IMR-90 (cell line): ENCODE results near the gene IKZF4. TPM values are rescaled to one million over a fixed set of nuclear protein-coding genes. Genes with fewer than 3 reads are reported as not detected.

ENCODE experiments used
- ATAC-seq: fragments of 200-7000 bp; cut with Tn5 transposase; 2 replicates; pipeline ENCODE4 v1.9.1; 2020; ENCODE audit warnings: low read depth, mild to moderate bottlenecking, moderate library complexity
- BruUV-seq: library from RNA; stranded (reverse); fragments of 400-500 nt; replicated peaks from 2 replicates; lab custom pipeline; 2021; lab: Mats Ljungman, UMichigan
- CTCF ChIA-PET: fragments of 300-600 bp; formaldehyde crosslinking; extraction: SDS; loops from one replicate; lab custom pipeline; 2021; ENCODE audit warnings: antibody characterized with exemption; lab: Yijun Ruan, JAX
- POLR2A ChIA-PET: fragments of 300-600 bp; sonication (Branson Sonifier 250); formaldehyde crosslinking; loops from one replicate; lab custom pipeline; 2022; ENCODE audit warnings: antibody characterized with exemption; ENCODE audit not compliant: unreplicated experiment; lab: Charles Lee
- DNase-seq: peaks from one replicate; pipeline ENCODE4 v3.0.0; 2013
- H2AFZ ChIP-seq: replicated peaks from 2 replicates; pipeline ENCODE3; 2013; ENCODE audit warnings: low read length, mild to moderate bottlenecking; ENCODE audit not compliant: poor library complexity
- H2AK5ac ChIP-seq: 2 replicates; pipeline ENCODE4 v1.6.1; 2013; ENCODE audit warnings: low read depth, low read length, inconsistent platforms
- H2AK9ac ChIP-seq: replicated peaks from 2 replicates; pipeline ENCODE3; 2013; ENCODE audit warnings: mild to moderate bottlenecking, low read depth, low read length, moderate library complexity; ENCODE audit not compliant: poor library complexity
- H2BK120ac ChIP-seq: 2 replicates; pipeline ENCODE4 v1.6.1; 2013; ENCODE audit warnings: low read depth, low read length, inconsistent platforms
- H2BK15ac ChIP-seq: 3 replicates; pipeline ENCODE4 v1.6.1; 2013; ENCODE audit warnings: low read depth, low read length, inconsistent platforms
- H2BK20ac ChIP-seq: 2 replicates; pipeline ENCODE4 v1.6.1; 2013; ENCODE audit warnings: low read depth, mild to moderate bottlenecking, inconsistent platforms, low read length, moderate library complexity
- H2BK5ac ChIP-seq: 2 replicates; pipeline ENCODE4 v1.6.1; 2013; ENCODE audit warnings: mild to moderate bottlenecking, low read depth, low read length, inconsistent platforms; ENCODE audit not compliant: poor library complexity, severe bottlenecking
- H3K14ac ChIP-seq: replicated peaks from 2 replicates; pipeline ENCODE4 v1.6.1; 2013; ENCODE audit warnings: low read depth, low read length, inconsistent platforms
- H3K18ac ChIP-seq: 2 replicates; pipeline ENCODE4 v1.6.1; 2013; ENCODE audit warnings: low read depth, low read length, control low read depth
- H3K23ac ChIP-seq: 2 replicates; pipeline ENCODE4 v1.6.1; 2013; ENCODE audit warnings: low read depth, low read length, inconsistent platforms
- H3K27ac ChIP-seq: 2 replicates; pipeline ENCODE4 v1.5.1; 2013; ENCODE audit warnings: mild to moderate bottlenecking, control low read depth, low read length; ENCODE audit not compliant: insufficient read depth
- H3K27me3 ChIP-seq: 2 replicates; pipeline ENCODE4 v1.6.1; 2013; ENCODE audit warnings: low read length; ENCODE audit not compliant: control insufficient read depth, insufficient read depth
- H3K36me3 ChIP-seq: 2 replicates; pipeline ENCODE4 v1.6.1; 2013; ENCODE audit warnings: low read length, mixed read lengths; ENCODE audit not compliant: control insufficient read depth, insufficient read depth
- H3K4ac ChIP-seq: 2 replicates; pipeline ENCODE4 v1.6.1; 2013; ENCODE audit warnings: low read depth, low read length, inconsistent platforms
- H3K4me1 ChIP-seq: 2 replicates; pipeline ENCODE4 v1.6.1; 2013; ENCODE audit warnings: low read length, mixed read lengths; ENCODE audit not compliant: control insufficient read depth, insufficient read depth
- H3K4me2 ChIP-seq: 2 replicates; pipeline ENCODE4 v1.6.1; 2013; ENCODE audit warnings: low read depth, mild to moderate bottlenecking, control low read depth, low read length, moderate library complexity
- H3K4me3 ChIP-seq: 2 replicates; pipeline ENCODE4 v1.5.1; 2013; ENCODE audit warnings: low read depth, mild to moderate bottlenecking, control low read depth, low read length, moderate library complexity; ENCODE audit not compliant: insufficient read depth
- H3K56ac ChIP-seq: 2 replicates; pipeline ENCODE4 v1.6.1; 2013; ENCODE audit warnings: low read length, inconsistent platforms; ENCODE audit not compliant: insufficient read depth; ENCODE audit errors: extremely low read depth
- H3K79me1 ChIP-seq, 2 experiments: 2 replicates each; pipeline ENCODE4 v1.6.1; 2013; ENCODE audit warnings: low read length in 2 of 2, inconsistent platforms in 1 of 2, low read depth in 1 of 2
- H3K9ac ChIP-seq: 2 replicates; pipeline ENCODE4 v1.6.1; 2013; ENCODE audit warnings: low read depth, low read length, control low read depth
- H3K9me1 ChIP-seq: 2 replicates; pipeline ENCODE4 v1.6.1; 2013; ENCODE audit warnings: low read length, inconsistent platforms; ENCODE audit not compliant: insufficient read depth
- H3K9me3 ChIP-seq: 2 replicates; pipeline ENCODE4 v1.6.1; 2013; ENCODE audit warnings: low read length; ENCODE audit not compliant: control insufficient read depth, insufficient read depth
- H4K20me1 ChIP-seq: 2 replicates; pipeline ENCODE4 v1.6.1; 2013; ENCODE audit warnings: low read length, inconsistent platforms; ENCODE audit not compliant: insufficient read depth
- H4K5ac ChIP-seq: 2 replicates; pipeline ENCODE4 v1.6.1; 2013; ENCODE audit warnings: mild to moderate bottlenecking, low read depth, low read length, control low read depth
- H4K8ac ChIP-seq, 2 experiments: 2 replicates each; pipeline ENCODE4 v1.6.1; 2013; ENCODE audit warnings: low read depth in 2 of 2, low read length in 2 of 2, control low read depth in 1 of 2, inconsistent platforms in 1 of 2
- H4K91ac ChIP-seq: 2 replicates; pipeline ENCODE4 v1.6.1; 2013; ENCODE audit warnings: low read depth, low read length, inconsistent platforms; ENCODE audit not compliant: insufficient read depth
- BHLHE40 ChIP-seq: fragments of 150-350 bp; IDR thresholded peaks from 2 replicates; pipeline ENCODE4 v1.6.1; 2016; ENCODE audit warnings: mild to moderate bottlenecking, low read depth, low read length
- CEBPB ChIP-seq: IDR thresholded peaks from 2 replicates; pipeline ENCODE4 v1.6.1; 2012; ENCODE audit warnings: low read depth, low read length, improper control_type of control experiment
- CHD1 ChIP-seq: IDR thresholded peaks from 2 replicates; pipeline ENCODE4 v1.6.1; 2012; ENCODE audit warnings: low read depth, low read length, improper control_type of control experiment
- MAZ ChIP-seq: IDR thresholded peaks from 2 replicates; pipeline ENCODE4 v1.6.1; 2012; ENCODE audit warnings: low read depth, mild to moderate bottlenecking, low read length, improper control_type of control experiment, moderate library complexity, borderline replicate concordance
- POLR2A ChIP-seq: IDR thresholded peaks from 2 replicates; pipeline ENCODE4 v1.6.1; 2012; ENCODE audit warnings: mild to moderate bottlenecking, low read depth, low read length
- RAD21 ChIP-seq: IDR thresholded peaks from 2 replicates; pipeline ENCODE4 v1.6.1; 2012; ENCODE audit warnings: low read length, improper control_type of control experiment
- RCOR1 ChIP-seq: IDR thresholded peaks from 2 replicates; pipeline ENCODE4 v1.6.1; 2012; ENCODE audit warnings: mild to moderate bottlenecking, low read length, improper control_type of control experiment; ENCODE audit not compliant: insufficient replicate concordance
- RFX5 ChIP-seq: IDR thresholded peaks from 2 replicates; pipeline ENCODE4 v1.8.0; 2012; ENCODE audit warnings: low read depth, mild to moderate bottlenecking, low read length, moderate library complexity
- SMC3 ChIP-seq: fragments of 150-350 bp; IDR thresholded peaks from 2 replicates; pipeline ENCODE4 v1.6.1; 2016; ENCODE audit warnings: low read depth, mild to moderate bottlenecking, antibody characterized with exemption, low read length, moderate library complexity
- USF2 ChIP-seq: fragments of 150-350 bp; IDR thresholded peaks from 2 replicates; pipeline ENCODE4 v1.6.1; 2017; ENCODE audit warnings: mild to moderate bottlenecking, antibody characterized with exemption, low read length, low read depth
- WGBS, 2 experiments: methylation state at CpG; one replicate each; pipeline versions ENCODE4 v1.1.5 to v1.1.7; 2013; ENCODE audit warnings: missing lambda C conversion rate in 2 of 2; ENCODE audit not compliant: insufficient read length in 1 of 2; ENCODE audit errors: extremely low coverage in 2 of 2; 5-methylcytosine and 5-hydroxymethylcytosine counted together
- dilution Hi-C: fragments of 300-500 bp; cut with HindIII; formaldehyde crosslinking; loops from one replicate; pipeline ENCODE4 v1.14.3; 2018; ENCODE audit warnings: low sequenced_read_pairs; ENCODE audit not compliant: unreplicated experiment
- in situ Hi-C: fragments of 300-500 bp; cut with MboI; formaldehyde crosslinking; loops from 3 replicates; pipeline ENCODE4 v1.14.3; 2019; ENCODE audit warnings: low sequenced_read_pairs, inconsistent platforms, mixed read lengths
- intact Hi-C: fragments of 100-400 bp; cut with micrococcal nuclease; formaldehyde crosslinking; loops from 2 replicates; pipeline ENCODE4 v1.10.0; 2022
- polyA plus RNA-seq, 3 experiments: library from polyadenylated mRNA; depleted of rRNA; stranded (reverse); fragments of >200 nt; gene quantifications; 2 replicates each; pipeline ENCODE4 v1.2.3, GENCODE V29; 2012; ENCODE audit warnings: low replicate concordance in 1 of 3
- total RNA-seq: library from RNA; depleted of rRNA; stranded (reverse); fragments of >200 nt; gene quantifications from 2 replicates; pipeline ENCODE4 v1.2.3, GENCODE V29; 2012
- TF ChIP-seq, protein P1 (sequence below): conservative IDR thresholded peaks from 2 replicates; pipeline ENCODE4 v1.5.1; 2012; ENCODE audit warnings: mild to moderate bottlenecking, low read depth, low read length, improper control_type of control experiment
- TF ChIP-seq, protein P2 (sequence below): fragments of 150-350 bp; IDR thresholded peaks from 2 replicates; pipeline ENCODE4 v1.6.1; 2016; ENCODE audit warnings: low read depth, mild to moderate bottlenecking, low read length, moderate library complexity, borderline replicate concordance

The IKZF4 gene
- total and polyA plus RNA-seq, 2 of the 4 experiments (the other 2 are of a cell fraction), result 1.8 to 7.1 TPM

GRCh38 chr12:56078931-56079722 lies 58.3 kb downstream of the IKZF4 start:
- Histone ChIP-seq H2BK20ac (no peak overlapping the region; the same call in 1 of the 2 replicates), H3K4me1 (peaks cover 4% of the 10 kb centered on the region; the same call in 1 of the 2 replicates), H3K27me3 (peaks cover 38% of the 10 kb centered on the region), H3K4me3 (peak overlapping the region; percentile 67), H3K9ac (peak overlapping the region; percentile 66; the same call in 1 of the 2 replicates), H3K23ac (peak overlapping the region; percentile 84; the same call in 1 of the 2 replicates), H2BK120ac (no peak overlapping the region; the same call in 1 of the 2 replicates), H3K79me1 (no peaks in the 10 kb centered on the region), H3K4ac (peak overlapping the region; percentile 76; the same call in 1 of the 2 replicates), H4K8ac (peak overlapping the region in 1 of 2 experiments; percentile 90; a peak in 2 of 4 replicates), H3K36me3 (no peaks in the 10 kb centered on the region), H3K56ac (no peak overlapping the region), H2AK5ac (no peak overlapping the region), H4K91ac (no peak overlapping the region; the same call in 1 of the 2 replicates), H2BK5ac (peak overlapping the region; percentile 49), H3K27ac (peak overlapping the region; percentile 47; the same call in 1 of the 2 replicates), H3K4me2 (peak overlapping the region; percentile 96), H2BK15ac (no peak overlapping the region; the same call in 2 of the 3 replicates), H3K14ac (0 out of 2 replicates have a peak overlapping the region, but pooled peaks have one; percentile 61), H2AFZ (peak overlapping the region; percentile 100), H3K9me1 (0 out of 2 replicates have a peak, but pooled peaks cover 3% of the 10 kb centered on the region), H4K5ac (no peak overlapping the region), H3K9me3 (no peaks in the 10 kb centered on the region), H4K20me1 (no peaks in the 10 kb centered on the region; the same call in 1 of the 2 replicates), H3K18ac (no peak overlapping the region), H2AK9ac (peak overlapping the region; percentile 85)
- intact Hi-C loops (loop anchor here (1.0 to 2.0 kb wide), 2 partner anchors 25 to 32 kb away; partner anchors contain the start of gene PA2G4), in situ Hi-C loops (no loop called here), dilution Hi-C loops (no loop called here)
- DNase-seq (peak; percentile 74), ATAC-seq (peak; percentile 90)
- TF ChIP-seq, protein P1, sequence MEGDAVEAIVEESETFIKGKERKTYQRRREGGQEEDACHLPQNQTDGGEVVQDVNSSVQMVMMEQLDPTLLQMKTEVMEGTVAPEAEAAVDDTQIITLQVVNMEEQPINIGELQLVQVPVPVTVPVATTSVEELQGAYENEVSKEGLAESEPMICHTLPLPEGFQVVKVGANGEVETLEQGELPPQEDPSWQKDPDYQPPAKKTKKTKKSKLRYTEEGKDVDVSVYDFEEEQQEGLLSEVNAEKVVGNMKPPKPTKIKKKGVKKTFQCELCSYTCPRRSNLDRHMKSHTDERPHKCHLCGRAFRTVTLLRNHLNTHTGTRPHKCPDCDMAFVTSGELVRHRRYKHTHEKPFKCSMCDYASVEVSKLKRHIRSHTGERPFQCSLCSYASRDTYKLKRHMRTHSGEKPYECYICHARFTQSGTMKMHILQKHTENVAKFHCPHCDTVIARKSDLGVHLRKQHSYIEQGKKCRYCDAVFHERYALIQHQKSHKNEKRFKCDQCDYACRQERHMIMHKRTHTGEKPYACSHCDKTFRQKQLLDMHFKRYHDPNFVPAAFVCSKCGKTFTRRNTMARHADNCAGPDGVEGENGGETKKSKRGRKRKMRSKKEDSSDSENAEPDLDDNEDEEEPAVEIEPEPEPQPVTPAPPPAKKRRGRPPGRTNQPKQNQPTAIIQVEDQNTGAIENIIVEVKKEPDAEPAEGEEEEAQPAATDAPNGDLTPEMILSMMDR, result peak; percentile 69
- TF ChIP-seq CEBPB (no peak), MAZ (no peak), RAD21 (peak; percentile 53), RCOR1 (peak; percentile 67), POLR2A (no peak), BHLHE40 (no peak), RFX5 (no peak), CHD1 (no peak), USF2 (no peak), SMC3 (peak; percentile 69)
- TF ChIP-seq, protein P2, sequence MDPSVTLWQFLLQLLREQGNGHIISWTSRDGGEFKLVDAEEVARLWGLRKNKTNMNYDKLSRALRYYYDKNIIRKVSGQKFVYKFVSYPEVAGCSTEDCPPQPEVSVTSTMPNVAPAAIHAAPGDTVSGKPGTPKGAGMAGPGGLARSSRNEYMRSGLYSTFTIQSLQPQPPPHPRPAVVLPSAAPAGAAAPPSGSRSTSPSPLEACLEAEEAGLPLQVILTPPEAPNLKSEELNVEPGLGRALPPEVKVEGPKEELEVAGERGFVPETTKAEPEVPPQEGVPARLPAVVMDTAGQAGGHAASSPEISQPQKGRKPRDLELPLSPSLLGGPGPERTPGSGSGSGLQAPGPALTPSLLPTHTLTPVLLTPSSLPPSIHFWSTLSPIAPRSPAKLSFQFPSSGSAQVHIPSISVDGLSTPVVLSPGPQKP, result no peak
- POLR2A ChIA-PET, result no interaction called here
- BruUV-seq, result no TSS peak
- CTCF ChIA-PET, result interaction anchor here (0.6 to 1.4 kb wide), 6 partner anchors 22 to 142 kb away, joined by 3 to 4 read pairs (median 4); partner anchors contain the start of genes RPL41 and ZC3H10
- WGBS, 2 experiments, result 13% methylated on average over 3 of the region's 50 CpGs; no CpG with 5 or more reads in 1 of the 2 experiments
